ENCODE data around the gene ALDH1L2. TPM values are rescaled to one million over a fixed set of nuclear protein-coding genes. Genes with fewer than 3 reads are reported as not detected.

Gene ALDH1L2
- total RNA-seq, 1 donor from 2014 or later: 69.2 TPM

- H3K9me3 Mint-ChIP-seq (ENCODE audit: unreplicated experiment): no peaks in the 10 kb centered on the region
- TF ChIP-seq CTCF (IDR thresholded peaks at IDR 0.05; ENCODE audit: insufficient read depth, low read depth, low read length) (no peak), EZH2 (IDR thresholded peaks at IDR 0.05; ENCODE audit: insufficient read depth, low read length) (no peak)
- H3K27ac ChIP-seq (ENCODE audit: low read depth, low read length): no peak overlapping the region
- H3K4me1 Mint-ChIP-seq (ENCODE audit: low read depth, unreplicated experiment): peaks cover 5% of the 10 kb centered on the region
- H3K27ac Mint-ChIP-seq (ENCODE audit: unreplicated experiment): no peak overlapping the region
- H3K27me3 ChIP-seq (ENCODE audit: insufficient read depth, low read length): no peaks in the 10 kb centered on the region
- H3K9ac ChIP-seq (ENCODE audit: low read length): no peak overlapping the region
- H2AFZ ChIP-seq (ENCODE audit: low read depth, low read length): no peak overlapping the region
- H3K9me3 ChIP-seq (ENCODE audit: insufficient read depth, low read depth, low read length): no peaks in the 10 kb centered on the region
- H3K4me3 Mint-ChIP-seq (ENCODE audit: unreplicated experiment): no peak overlapping the region
- no peak overlapping the region for H3K4me2 ChIP-seq (ENCODE audit: low read length)
- no peaks in the 10 kb centered on the region for H3K27me3 Mint-ChIP-seq (ENCODE audit: low read depth, unreplicated experiment)
- peaks cover 39% of the 10 kb centered on the region for H3K36me3 Mint-ChIP-seq (ENCODE audit: low read depth, unreplicated experiment)
- no peak for FAIRE-seq
- no peaks in the 10 kb centered on the region for H3K4me1 ChIP-seq (ENCODE audit: insufficient read depth, low read length)
- H3K36me3 ChIP-seq (ENCODE audit: insufficient read depth, low read length): peaks cover 15% of the 10 kb centered on the region
- H4K20me1 ChIP-seq (ENCODE audit: insufficient read depth, low read length): no peaks in the 10 kb centered on the region
- no peak overlapping the region for H3K4me3 ChIP-seq (ENCODE audit: insufficient read depth, low read depth, low read length)
- no peaks in the 10 kb centered on the region for H3K79me2 ChIP-seq (ENCODE audit: insufficient read depth, low read length)
- no peak for DNase-seq (ENCODE audit: low read depth)
These were observed 47.2 kb downstream of the ALDH1L2 start for GRCh38 chr12:105036937-105037649.

DNA sequence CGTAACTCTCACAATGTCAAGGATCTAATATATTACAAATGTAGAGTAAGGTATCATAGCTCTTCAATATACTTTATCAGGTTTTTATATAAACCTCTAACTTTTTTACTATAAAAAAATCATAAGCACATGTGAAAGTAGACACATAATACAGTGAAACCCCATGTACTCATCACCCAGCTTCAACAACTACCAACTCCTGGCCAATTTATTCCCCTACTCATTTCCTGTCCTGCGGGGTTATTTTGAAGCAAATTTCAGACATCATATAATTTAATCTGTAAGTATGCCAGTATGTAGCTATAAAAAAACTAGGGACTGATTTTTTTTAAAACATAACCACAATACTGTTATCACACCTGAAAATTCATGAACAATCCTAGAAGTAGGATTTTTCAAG, 50.4 kb downstream of the ALDH1L2 start:
- Histone ChIP-seq H3K9ac (ENCODE audit: low read length) (no peak overlapping the region), H3K27ac (ENCODE audit: low read depth, low read length) (no peak overlapping the region), H3K36me3 (ENCODE audit: insufficient read depth, low read length) (peaks cover 24% of the 10 kb centered on the region), H2AFZ (ENCODE audit: low read depth, low read length) (no peak overlapping the region), H3K9me3 (ENCODE audit: insufficient read depth, low read depth, low read length) (no peaks in the 10 kb centered on the region), H3K27me3 (ENCODE audit: insufficient read depth, low read length) (no peaks in the 10 kb centered on the region), H3K4me1 (ENCODE audit: insufficient read depth, low read length) (no peaks in the 10 kb centered on the region), H3K79me2 (ENCODE audit: insufficient read depth, low read length) (no peaks in the 10 kb centered on the region), H3K4me2 (ENCODE audit: low read length) (no peak overlapping the region), H4K20me1 (ENCODE audit: insufficient read depth, low read length) (no peaks in the 10 kb centered on the region), H3K4me3 (ENCODE audit: insufficient read depth, low read depth, low read length) (no peak overlapping the region)
- peaks cover 5% of the 10 kb centered on the region for H3K4me1 Mint-ChIP-seq (ENCODE audit: low read depth, unreplicated experiment)
- no peaks in the 10 kb centered on the region for H3K9me3 Mint-ChIP-seq (ENCODE audit: unreplicated experiment)
- FAIRE-seq: no peak
- no peak overlapping the region for H3K27ac Mint-ChIP-seq (ENCODE audit: unreplicated experiment)
- no peak for DNase-seq (ENCODE audit: low read depth)
- no peak for TF ChIP-seq EZH2 (IDR thresholded peaks at IDR 0.05; ENCODE audit: insufficient read depth, low read length)
- no peak for TF ChIP-seq CTCF (IDR thresholded peaks at IDR 0.05; ENCODE audit: insufficient read depth, low read depth, low read length)
- no peak overlapping the region for H3K4me3 Mint-ChIP-seq (ENCODE audit: unreplicated experiment)
- H3K36me3 Mint-ChIP-seq (ENCODE audit: low read depth, unreplicated experiment): peaks cover 46% of the 10 kb centered on the region
- H3K27me3 Mint-ChIP-seq (ENCODE audit: low read depth, unreplicated experiment): no peaks in the 10 kb centered on the region

- Mint-ChIP-seq H3K9me3 (ENCODE audit: unreplicated experiment) (no peaks in the 10 kb centered on the region), H3K4me1 (ENCODE audit: low read depth, unreplicated experiment) (peaks cover 2% of the 10 kb centered on the region), H3K36me3 (ENCODE audit: low read depth, unreplicated experiment) (peaks cover 46% of the 10 kb centered on the region), H3K27me3 (ENCODE audit: low read depth, unreplicated experiment) (no peaks in the 10 kb centered on the region), H3K27ac (ENCODE audit: unreplicated experiment) (no peak overlapping the region), H3K4me3 (ENCODE audit: unreplicated experiment) (no peak overlapping the region)
- FAIRE-seq: no peak
- Histone ChIP-seq H3K9ac (ENCODE audit: low read length) (no peak overlapping the region), H3K27ac (ENCODE audit: low read depth, low read length) (no peak overlapping the region), H3K9me3 (ENCODE audit: insufficient read depth, low read depth, low read length) (no peaks in the 10 kb centered on the region), H3K4me1 (ENCODE audit: insufficient read depth, low read length) (no peaks in the 10 kb centered on the region), H3K79me2 (ENCODE audit: insufficient read depth, low read length) (no peaks in the 10 kb centered on the region), H2AFZ (ENCODE audit: low read depth, low read length) (no peak overlapping the region), H3K36me3 (ENCODE audit: insufficient read depth, low read length) (peaks cover 24% of the 10 kb centered on the region), H3K4me2 (ENCODE audit: low read length) (no peak overlapping the region), H3K4me3 (ENCODE audit: insufficient read depth, low read depth, low read length) (no peak overlapping the region), H3K27me3 (ENCODE audit: insufficient read depth, low read length) (no peaks in the 10 kb centered on the region), H4K20me1 (ENCODE audit: insufficient read depth, low read length) (no peaks in the 10 kb centered on the region)
- no peak for TF ChIP-seq EZH2 (IDR thresholded peaks at IDR 0.05; ENCODE audit: insufficient read depth, low read length)
- TF ChIP-seq CTCF (IDR thresholded peaks at IDR 0.05; ENCODE audit: insufficient read depth, low read depth, low read length): no peak
- no peak for DNase-seq (ENCODE audit: low read depth)
These were observed 51.4 kb downstream of the ALDH1L2 start for GRCh38 chr12:105032703-105033357.

Data from astrocyte (in vitro differentiated cells and primary cell).